WI38 (cell line): Measurements from ENCODE around the gene TPM2.

ENCODE experiments used
- H3K4me3 ChIP-seq: 2 replicates; pipeline ENCODE4 v1.5.1; 2011; ENCODE audit warnings: low read depth, mild to moderate bottlenecking, control low read depth, low read length
- CTCF ChIP-seq: IDR thresholded peaks from 2 replicates; pipeline ENCODE4 v1.5.1; 2012; ENCODE audit warnings: low read depth, mild to moderate bottlenecking, control low read depth, low read length

Gene TPM2

GRCh38 chr9:35727676-35728040, 37.9 kb upstream of the TPM2 start:
- no peak for TF ChIP-seq CTCF
- peak overlapping the region; percentile 86 for H3K4me3 ChIP-seq

GRCh38 chr9:35726931-35727330, 37.2 kb upstream of the TPM2 start:
- peak; percentile 12; the same call in 1 of the 2 replicates for TF ChIP-seq CTCF
- H3K4me3 ChIP-seq = peak overlapping the region; percentile 86

GRCh38 chr9:35725362-35725761, 35.6 kb upstream of the TPM2 start:
- TF ChIP-seq CTCF = no peak
- no peak overlapping the region for H3K4me3 ChIP-seq

GRCh38 chr9:35723908-35724307, 34.2 kb upstream of the TPM2 start:
- no peak overlapping the region for H3K4me3 ChIP-seq
- TF ChIP-seq CTCF = no peak

- TF ChIP-seq CTCF = no peak
- H3K4me3 ChIP-seq = no peak overlapping the region
Measured at GRCh38 chr9:35723426-35723825, 33.7 kb upstream of the TPM2 start.

- TF ChIP-seq CTCF = no peak
- no peak overlapping the region for H3K4me3 ChIP-seq
Measured at GRCh38 chr9:35719546-35719945, 29.8 kb upstream of the TPM2 start.

GRCh38 chr9:35718721-35719511, 29.2 kb upstream of the TPM2 start:
- no peak overlapping the region for H3K4me3 ChIP-seq
- TF ChIP-seq CTCF = no peak
